ENCODE measurements around the gene PODXL2. TPM values are rescaled to one million over a fixed set of nuclear protein-coding genes. Genes with fewer than 3 reads are reported as not detected.
"Not testable (repeated sequence)": the region's sequence is repeated elsewhere in the genome, so short reads cannot be mapped to it uniquely, and the experiment has no call there.

PODXL2 gene
- total RNA-seq, 2 donors from 2014 or later, result 12.1 to 19.0 TPM

GRCh38 chr3:127651516-127652172, 22.7 kb downstream of the PODXL2 start:
- intact Hi-C loops (cut with DNase I), result loop anchor here (5.0 kb wide), 2 partner anchors 181 to 321 kb away; no protein-coding TSS in a partner anchor
- no peak overlapping the region for H3K9ac ChIP-seq (ENCODE audit: low read depth in 2 of 2, low read length in 2 of 2)
- TF ChIP-seq, protein P1, sequence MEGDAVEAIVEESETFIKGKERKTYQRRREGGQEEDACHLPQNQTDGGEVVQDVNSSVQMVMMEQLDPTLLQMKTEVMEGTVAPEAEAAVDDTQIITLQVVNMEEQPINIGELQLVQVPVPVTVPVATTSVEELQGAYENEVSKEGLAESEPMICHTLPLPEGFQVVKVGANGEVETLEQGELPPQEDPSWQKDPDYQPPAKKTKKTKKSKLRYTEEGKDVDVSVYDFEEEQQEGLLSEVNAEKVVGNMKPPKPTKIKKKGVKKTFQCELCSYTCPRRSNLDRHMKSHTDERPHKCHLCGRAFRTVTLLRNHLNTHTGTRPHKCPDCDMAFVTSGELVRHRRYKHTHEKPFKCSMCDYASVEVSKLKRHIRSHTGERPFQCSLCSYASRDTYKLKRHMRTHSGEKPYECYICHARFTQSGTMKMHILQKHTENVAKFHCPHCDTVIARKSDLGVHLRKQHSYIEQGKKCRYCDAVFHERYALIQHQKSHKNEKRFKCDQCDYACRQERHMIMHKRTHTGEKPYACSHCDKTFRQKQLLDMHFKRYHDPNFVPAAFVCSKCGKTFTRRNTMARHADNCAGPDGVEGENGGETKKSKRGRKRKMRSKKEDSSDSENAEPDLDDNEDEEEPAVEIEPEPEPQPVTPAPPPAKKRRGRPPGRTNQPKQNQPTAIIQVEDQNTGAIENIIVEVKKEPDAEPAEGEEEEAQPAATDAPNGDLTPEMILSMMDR (IDR thresholded peaks at IDR 0.05), result no peak

GRCh38 chr3:127652246-127652995, 23.4 kb downstream of the PODXL2 start:
- TF ChIP-seq, protein P1 (IDR thresholded peaks at IDR 0.05), result peak; percentile 88
- Histone ChIP-seq H3K36me3 (no peaks in the 10 kb centered on the region), H3K27ac (no peak overlapping the region), H3K9me3 (no peaks in the 10 kb centered on the region), H3K27me3 (no peaks in the 10 kb centered on the region), H3K4me3 (no peak overlapping the region), H3K9ac (ENCODE audit: low read depth in 2 of 2, low read length in 2 of 2) (no peak overlapping the region), H3K4me1 (no peaks in the 10 kb centered on the region)
- intact Hi-C loops (cut with DNase I), result loop anchor here (5.0 kb wide), 2 partner anchors 180 to 320 kb away; no protein-coding TSS in a partner anchor
- DNase-seq, result no peak

More at GRCh38 chr3:127651516-127652172, 22.7 kb downstream of the PODXL2 start:
- H3K36me3 ChIP-seq, result no peaks in the 10 kb centered on the region
- no peaks in the 10 kb centered on the region for H3K27me3 ChIP-seq
- no peaks in the 10 kb centered on the region for H3K4me1 ChIP-seq
- DNase-seq, result no peak
- H3K27ac ChIP-seq, result no peak overlapping the region
- H3K4me3 ChIP-seq, result no peak overlapping the region
- no peaks in the 10 kb centered on the region for H3K9me3 ChIP-seq

GRCh38 chr3:127654374-127654773, 25.4 kb downstream of the PODXL2 start:
- TF ChIP-seq, protein P1 (IDR thresholded peaks at IDR 0.05), result no peak
- intact Hi-C loops (cut with DNase I), result loop anchor here (5.0 kb wide), 2 partner anchors 178 to 318 kb away; no protein-coding TSS in a partner anchor
- Histone ChIP-seq H3K27ac (no peak overlapping the region), H3K9ac (ENCODE audit: low read depth in 2 of 2, low read length in 2 of 2) (no peak overlapping the region), H3K4me3 (no peak overlapping the region), H3K36me3 (no peaks in the 10 kb centered on the region), H3K4me1 (no peaks in the 10 kb centered on the region), H3K27me3 (no peaks in the 10 kb centered on the region), H3K9me3 (no peaks in the 10 kb centered on the region)
- DNase-seq, result no peak

DNA sequence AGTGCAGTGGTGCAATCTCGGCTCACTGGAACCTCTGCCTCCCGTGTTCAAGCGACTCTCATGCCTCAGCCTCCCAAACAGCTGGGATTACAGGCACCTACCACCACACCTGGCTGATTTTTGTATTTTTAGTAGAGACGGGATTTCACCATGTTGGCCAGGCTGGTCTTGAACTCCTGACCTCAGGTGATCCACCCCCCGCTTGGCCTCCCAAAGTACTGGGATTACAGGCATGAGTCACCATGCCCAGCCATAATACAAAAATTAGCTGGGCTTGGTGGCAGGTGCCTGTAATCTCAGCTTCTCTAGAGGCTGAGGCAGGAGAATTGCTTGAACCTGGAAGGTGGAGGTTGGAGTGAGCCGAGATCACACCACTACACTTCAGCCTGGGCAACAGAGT, 26.0 kb downstream of the PODXL2 start:
- not testable (repeated sequence) for H3K4me3 ChIP-seq; H3K9ac ChIP-seq (ENCODE audit: low read depth in 2 of 2, low read length in 2 of 2); H3K36me3 ChIP-seq; H3K27ac ChIP-seq; H3K4me1 ChIP-seq; DNase-seq; H3K9me3 ChIP-seq; H3K27me3 ChIP-seq
- intact Hi-C loops (cut with DNase I), result loop anchor here (5.0 kb wide), 2 partner anchors 177 to 317 kb away; no protein-coding TSS in a partner anchor

DNA sequence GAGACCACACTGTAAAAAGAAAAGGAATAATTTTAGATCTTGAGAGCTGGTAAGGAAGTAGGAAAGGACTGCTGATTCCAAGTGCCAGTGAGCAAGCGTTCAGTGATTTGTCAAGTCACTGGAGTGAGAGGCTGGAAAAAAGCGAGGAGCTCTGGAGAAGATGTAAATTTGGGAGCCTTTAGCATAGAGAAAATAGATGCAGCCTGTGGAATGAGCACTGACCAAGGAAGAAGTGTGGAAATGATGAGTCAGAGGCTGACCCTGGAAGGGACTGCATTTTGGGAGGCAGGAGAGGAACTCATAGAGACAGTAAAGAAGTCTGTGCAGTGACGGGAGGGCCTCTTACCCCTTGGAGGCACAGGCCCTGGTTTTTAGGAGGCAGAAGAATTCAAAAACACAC, 26.7 kb downstream of the PODXL2 start:
- Histone ChIP-seq H3K4me3 (no peak overlapping the region), H3K36me3 (no peaks in the 10 kb centered on the region), H3K9me3 (no peaks in the 10 kb centered on the region), H3K27me3 (no peaks in the 10 kb centered on the region), H3K9ac (ENCODE audit: low read depth in 2 of 2, low read length in 2 of 2) (no peak overlapping the region), H3K27ac (no peak overlapping the region), H3K4me1 (no peaks in the 10 kb centered on the region)
- intact Hi-C loops (cut with DNase I), result no loop called here
- no peak for DNase-seq
- TF ChIP-seq, protein P1 (IDR thresholded peaks at IDR 0.05), result no peak
